Fibroblast of lung (primary cell): ENCODE results near the gene SBNO1.

ENCODE experiments used
- CTCF ChIP-seq, 2 donors: IDR thresholded peaks in 1 of 2; conservative IDR thresholded peaks in 1 of 2; 1 replicate in 1 of 2; 2 replicates in 1 of 2; pipeline ENCODE4 v1.5.1; 2011 to 2012; ENCODE audit warnings: low read length in 2 of 2, control low read depth in 1 of 2, inconsistent platforms in 1 of 2, low read depth in 1 of 2, mild to moderate bottlenecking in 1 of 2
- EZH2 ChIP-seq: IDR thresholded peaks from 2 replicates; pipeline ENCODE4 v1.5.1; 2012; ENCODE audit warnings: low read length, control low read depth, mild to moderate bottlenecking; ENCODE audit errors: missing control alignments

GRCh38 chr12:123388951-123389559 is 24.4 kb upstream of the SBNO1 start:
- TF ChIP-seq CTCF (conservative IDR thresholded peaks at IDR 0.05 in 1 of 2, IDR thresholded peaks at IDR 0.05 in 1 of 2; ENCODE audit: low read depth in 1 of 2, low read length in 2 of 2) (no peak), EZH2 (no peak)
